Bone marrow (tissue), 2 donors: ENCODE measurements around the gene PGGHG.

Experiments
- DNase-seq, 2 donors: peaks; one replicate each; lab custom pipeline; 2025; lab: John Stamatoyannopoulos, UW

The PGGHG gene

GRCh38 chr11:269146-269890, 19.6 kb upstream of the PGGHG start:
- DNase-seq = peak; percentile 49 to 78

- DNase-seq = no peak
Observed at GRCh38 chr11:270451-271318, 18.2 kb upstream of the PGGHG start.

- no peak for DNase-seq
Observed at GRCh38 chr11:271319-271715, 17.6 kb upstream of the PGGHG start.

GRCh38 chr11:272195-272930, 16.6 kb upstream of the PGGHG start:
- DNase-seq = no peak

- no peak for DNase-seq
Observed at GRCh38 chr11:272931-273198, 16.1 kb upstream of the PGGHG start.

GRCh38 chr11:276219-276618, 12.7 kb upstream of the PGGHG start:
- DNase-seq = no peak

GRCh38 chr11:278001-278951, 10.7 kb upstream of the PGGHG start, which contains the start of gene NLRP6:
Gene NLRP6, plus strand, starts transcription at chr11:278407. Its CDS starts 163 bp downstream, at chr11:278570.
- DNase-seq = no peak

- no peak for DNase-seq
Observed at GRCh38 chr11:279040-279965, 9.6 kb upstream of the PGGHG start.

- no peak for DNase-seq
Observed at GRCh38 chr11:279966-280705, 8.8 kb upstream of the PGGHG start.

- DNase-seq = no peak
Observed at GRCh38 chr11:280706-281485, 8.0 kb upstream of the PGGHG start.

GRCh38 chr11:281486-282161, 7.3 kb upstream of the PGGHG start:
- DNase-seq = no peak

GRCh38 chr11:282171-282570, 6.8 kb upstream of the PGGHG start:
- DNase-seq = no peak

- DNase-seq = no peak
Observed at GRCh38 chr11:282630-283360, 6.1 kb upstream of the PGGHG start.

GRCh38 chr11:283405-284104, 5.4 kb upstream of the PGGHG start:
- no peak for DNase-seq

GRCh38 chr11:284105-285020, 4.6 kb upstream of the PGGHG start:
- DNase-seq = no peak
